H9 (cell line): ENCODE results near the gene TEF. TPM values are rescaled to one million over a fixed set of nuclear protein-coding genes. Genes with fewer than 3 reads are reported as not detected.
A peak's percentile ranks its signal among the peaks of the same experiment; 100 is the strongest.

Source experiments
- DNase-seq: peaks from one replicate; pipeline ENCODE4 v3.0.0-alpha.2; 2017
- H2AFZ ChIP-seq: one replicate; pipeline ENCODE4 v1.6.1; 2013; ENCODE audit warnings: mild to moderate bottlenecking, low read length, control low read depth, moderate library complexity
- H2AK5ac ChIP-seq: 2 replicates; pipeline ENCODE4 v1.6.1; 2013; ENCODE audit warnings: low read length, control low read depth, mixed read lengths; ENCODE audit not compliant: insufficient read length
- H2BK120ac ChIP-seq: one replicate; pipeline ENCODE4 v1.6.1; 2013; ENCODE audit warnings: low read depth, mild to moderate bottlenecking, low read length, control low read depth, inconsistent platforms; ENCODE audit not compliant: poor library complexity, severe bottlenecking
- H2BK12ac ChIP-seq: 2 replicates; pipeline ENCODE4 v1.6.1; 2013; ENCODE audit warnings: low read length, control low read depth, mixed read lengths, low read depth; ENCODE audit not compliant: insufficient read length
- H2BK15ac ChIP-seq: 2 replicates; pipeline ENCODE4 v1.6.1; 2013; ENCODE audit warnings: low read depth, low read length, control low read depth
- H2BK20ac ChIP-seq: one replicate; pipeline ENCODE4 v1.6.1; 2013; ENCODE audit warnings: low read depth, mild to moderate bottlenecking, low read length, control low read depth, inconsistent platforms; ENCODE audit not compliant: poor library complexity, severe bottlenecking
- H2BK5ac ChIP-seq: 2 replicates; pipeline ENCODE4 v1.6.1; 2013; ENCODE audit warnings: low read length, control low read depth, mixed read lengths; ENCODE audit not compliant: insufficient read length
- H3K14ac ChIP-seq: 2 replicates; pipeline ENCODE4 v1.6.1; 2013; ENCODE audit warnings: low read length, control low read depth; ENCODE audit not compliant: insufficient read depth
- H3K18ac ChIP-seq: 2 replicates; pipeline ENCODE4 v1.6.1; 2013; ENCODE audit warnings: low read depth, mild to moderate bottlenecking, mixed read lengths, low read length, control low read depth; ENCODE audit not compliant: insufficient read length
- H3K23ac ChIP-seq: 2 replicates; pipeline ENCODE4 v1.6.1; 2013; ENCODE audit warnings: low read length, control low read depth, mixed read lengths, low read depth; ENCODE audit not compliant: insufficient read length
- H3K23me2 ChIP-seq: 2 replicates; pipeline ENCODE4 v1.6.1; 2013; ENCODE audit warnings: low read depth, mild to moderate bottlenecking, mixed read lengths, low read length, control low read depth; ENCODE audit not compliant: insufficient read length, poor library complexity, severe bottlenecking
- H3K27ac ChIP-seq: 2 replicates; pipeline ENCODE4 v1.5.1; 2013; ENCODE audit warnings: low read length, control low read depth, mixed read lengths, low read depth; ENCODE audit not compliant: insufficient read length
- H3K27me3 ChIP-seq: 2 replicates; pipeline ENCODE4 v1.6.1; 2013; ENCODE audit warnings: low read length, control low read depth, inconsistent platforms; ENCODE audit not compliant: insufficient read depth
- H3K4ac ChIP-seq: 2 replicates; pipeline ENCODE4 v1.6.1; 2013; ENCODE audit warnings: low read depth, mild to moderate bottlenecking, control low read depth, inconsistent platforms, low read length, moderate library complexity
- H3K4me1 ChIP-seq: 2 replicates; pipeline ENCODE4 v1.6.1; 2013; ENCODE audit warnings: low read length, control low read depth, inconsistent platforms; ENCODE audit not compliant: insufficient read depth
- H3K4me2 ChIP-seq: 2 replicates; pipeline ENCODE4 v1.6.1; 2013; ENCODE audit warnings: low read length, control low read depth, mixed read lengths; ENCODE audit not compliant: insufficient read length, insufficient read depth
- H3K56ac ChIP-seq: 2 replicates; pipeline ENCODE4 v1.6.1; 2013; ENCODE audit warnings: low read depth, mild to moderate bottlenecking, mixed read lengths, low read length, control low read depth; ENCODE audit not compliant: insufficient read length
- H3K79me1 ChIP-seq: 2 replicates; pipeline ENCODE4 v1.6.1; 2013; ENCODE audit warnings: low read depth, mild to moderate bottlenecking, moderate library complexity, low read length, control low read depth, inconsistent platforms; ENCODE audit not compliant: insufficient read depth, poor library complexity, severe bottlenecking
- H3K79me2 ChIP-seq: 2 replicates; pipeline ENCODE4 v1.6.1; 2013; ENCODE audit warnings: low read length, control low read depth, inconsistent platforms; ENCODE audit not compliant: insufficient read depth
- H3K9ac ChIP-seq: 2 replicates; pipeline ENCODE4 v1.6.1; 2013; ENCODE audit warnings: low read length, control low read depth, mixed read lengths; ENCODE audit not compliant: insufficient read length; ENCODE audit errors: extremely low read depth
- H3K9me3 ChIP-seq: one replicate; pipeline ENCODE4 v1.6.1; 2013; ENCODE audit warnings: low read depth, low read length, inconsistent platforms; ENCODE audit not compliant: control insufficient read depth
- H3T11ph ChIP-seq: one replicate; pipeline ENCODE4 v1.6.1; 2013; ENCODE audit warnings: mild to moderate bottlenecking, low read length, control low read depth, inconsistent platforms
- H4K20me1 ChIP-seq: one replicate; pipeline ENCODE4 v1.6.1; 2013; ENCODE audit not compliant: control insufficient read depth, insufficient read length, insufficient read depth
- H4K5ac ChIP-seq: 2 replicates; pipeline ENCODE4 v1.6.1; 2013; ENCODE audit warnings: low read depth, mild to moderate bottlenecking, mixed read lengths, low read length, control low read depth; ENCODE audit not compliant: insufficient read length
- H4K8ac ChIP-seq: replicated peaks from 2 replicates; pipeline ENCODE4 v1.6.1; 2013; ENCODE audit warnings: low read length, control low read depth, mixed read lengths, low read depth; ENCODE audit not compliant: insufficient read length
- H4K91ac ChIP-seq: 2 replicates; pipeline ENCODE4 v1.6.1; 2013; ENCODE audit warnings: low read depth, mild to moderate bottlenecking, moderate library complexity, mixed read lengths, low read length, control low read depth; ENCODE audit not compliant: insufficient read length
- H3K27ac Mint-ChIP-seq, 3 experiments: 2 replicates in 2 of 3; 3 replicates in 1 of 3; pipeline ENCODE4 v1.8.0; 2020 to 2021; ENCODE audit warnings: mixed read lengths in 3 of 3, mild to moderate bottlenecking in 1 of 3, moderate library complexity in 1 of 3
- H3K27me3 Mint-ChIP-seq: 2 replicates; pipeline ENCODE4 v1.8.0; 2021; ENCODE audit warnings: low read depth, mild to moderate bottlenecking, moderate library complexity, mixed read lengths
- H3K36me3 Mint-ChIP-seq, 3 experiments: 2 replicates in 2 of 3; 3 replicates in 1 of 3; pipeline ENCODE4 v1.8.0; 2020 to 2021; ENCODE audit warnings: low read depth in 3 of 3, mixed read lengths in 3 of 3; ENCODE audit not compliant: insufficient read depth in 1 of 3
- H3K4me1 Mint-ChIP-seq, 2 experiments: 2 replicates each; pipeline ENCODE4 v1.8.0; 2020; ENCODE audit warnings: mixed read lengths in 2 of 2
- H3K4me3 Mint-ChIP-seq, 2 experiments: 2 replicates in 1 of 2; 3 replicates in 1 of 2; pipeline ENCODE4 v1.8.0; 2020 to 2021; ENCODE audit warnings: mild to moderate bottlenecking in 2 of 2, mixed read lengths in 2 of 2, moderate library complexity in 1 of 2
- H3K9me3 Mint-ChIP-seq, 2 experiments: 2 replicates in 1 of 2; 3 replicates in 1 of 2; pipeline ENCODE4 v1.8.0; 2020; ENCODE audit warnings: mild to moderate bottlenecking in 2 of 2, mixed read lengths in 2 of 2, moderate library complexity in 1 of 2
- CTCF ChIP-seq: fragments of 200-600 bp; sonication (generic); conservative IDR thresholded peaks from 3 replicates; pipeline ENCODE4 v1.8.0; 2021; ENCODE audit warnings: antibody characterized with exemption, mild to moderate bottlenecking
- WGBS: extraction: QIAGEN DNeasy Blood & Tissue Kit; methylation state at CpG from one replicate; pipeline ENCODE4 v1.1.7; 2013; ENCODE audit warnings: missing lambda C conversion rate, low lambda C conversion rate, mixed read lengths; ENCODE audit not compliant: insufficient read length; ENCODE audit errors: extremely low coverage; 5-methylcytosine and 5-hydroxymethylcytosine counted together
- total RNA-seq: library from RNA; stranded (reverse); gene quantifications from 2 replicates; pipeline ENCODE4 v1.2.1, GENCODE V29; 2021

The TEF gene
- total RNA-seq, 1 experiment from 2014 or later, result 17.9 TPM

DNA sequence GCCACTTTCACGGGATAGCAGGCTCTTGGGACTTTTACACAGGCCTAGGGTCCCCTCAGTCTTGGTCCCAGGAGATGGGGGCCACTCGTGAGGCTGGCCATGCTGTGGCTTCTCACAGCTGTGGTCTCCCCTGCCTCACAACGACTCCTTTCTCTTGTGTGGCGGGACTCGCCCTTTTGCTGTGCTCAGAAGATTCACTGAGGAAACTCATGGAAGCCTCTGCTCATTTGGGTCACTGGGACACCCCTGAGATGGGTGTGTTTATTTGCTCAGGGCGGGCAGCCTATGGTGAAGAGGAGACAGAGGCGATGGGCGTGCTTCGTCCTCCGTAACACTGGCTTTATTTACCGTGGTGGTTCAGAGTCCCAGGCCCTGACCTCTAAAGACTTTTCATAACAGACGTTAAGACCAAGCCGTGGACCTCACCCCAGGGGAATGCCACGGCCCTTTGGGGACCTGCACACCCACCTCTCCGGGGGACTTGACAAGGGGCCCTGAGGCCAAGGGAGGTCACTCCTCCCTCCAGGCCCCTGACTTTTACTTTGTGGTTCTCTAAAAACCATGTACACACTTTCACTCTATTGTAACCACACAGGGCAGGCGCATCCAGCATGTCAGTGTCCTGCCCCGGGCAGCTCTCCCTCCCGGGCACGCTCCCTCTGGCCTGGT lies 15.5 kb downstream of the TEF start:
- Mint-ChIP-seq H3K36me3 (peaks cover 4 to 39% (median 34%) of the 10 kb centered on the region in 3 experiments; a peak in 5 of 7 replicates), H3K27me3 (no peaks in the 10 kb centered on the region), H3K27ac (peak overlapping the region in 2 of 3 experiments; percentile 39 to 70; a peak in 3 of 7 replicates), H3K9me3 (no peaks in the 10 kb centered on the region), H3K4me3 (no peak overlapping the region), H3K4me1 (peaks cover 4 to 8% of the 10 kb centered on the region in 2 experiments; a peak in 1 of 4 replicates)
- Histone ChIP-seq H4K8ac (no peak overlapping the region), H3K18ac (no peak overlapping the region), H3K27me3 (no peaks in the 10 kb centered on the region), H3K23me2 (no peaks in the 10 kb centered on the region), H3K27ac (no peak overlapping the region), H3K56ac (no peak overlapping the region), H3K4me2 (no peak overlapping the region), H2BK12ac (no peak overlapping the region), H3K4ac (no peak overlapping the region), H2AFZ (no peak overlapping the region), H2BK5ac (no peak overlapping the region), H4K5ac (no peak overlapping the region), H2BK20ac (no peak overlapping the region), H3K9me3 (no peaks in the 10 kb centered on the region), H3K79me1 (no peaks in the 10 kb centered on the region), H3K4me1 (no peaks in the 10 kb centered on the region), H3K79me2 (no peaks in the 10 kb centered on the region), H3T11ph (no peak overlapping the region), H3K14ac (no peak overlapping the region), H3K9ac (no peak overlapping the region), H2BK15ac (no peak overlapping the region), H2AK5ac (no peak overlapping the region), H4K20me1 (no peaks in the 10 kb centered on the region), H3K23ac (no peak overlapping the region), H2BK120ac (no peak overlapping the region), H4K91ac (no peak overlapping the region)
- WGBS, result no CpG with 5 or more reads among the region's 19 CpGs
- no peak for DNase-seq
- TF ChIP-seq CTCF, result no peak
